ENCODE results near the gene SECISBP2L.

SECISBP2L gene

GRCh38 chr15:49046220-49047102 lies at the start of gene SECISBP2L:
SECISBP2L (minus strand) TSS chr15:49046446; CDS start chr15:49046299, 147 bp downstream.
- peak; percentile 91 for DNase-seq
- no peak for TF ChIP-seq CTCF (IDR thresholded peaks at IDR 0.05)
- Mint-ChIP-seq H3K4me3 (peak within 1 kb of the TSS; percentile 99), H3K27ac (peak within 1 kb of the TSS; percentile 99), H3K27me3 (ENCODE audit: low read depth, poor library complexity) (peaks cover 6% of the 10 kb centered on the region), H3K36me3 (ENCODE audit: low read depth) (peaks cover 11% of the 10 kb centered on the region), H3K4me1 (peaks cover 17% of the 10 kb centered on the region), H3K9me3 (peaks cover 19% of the 10 kb centered on the region)

DNA sequence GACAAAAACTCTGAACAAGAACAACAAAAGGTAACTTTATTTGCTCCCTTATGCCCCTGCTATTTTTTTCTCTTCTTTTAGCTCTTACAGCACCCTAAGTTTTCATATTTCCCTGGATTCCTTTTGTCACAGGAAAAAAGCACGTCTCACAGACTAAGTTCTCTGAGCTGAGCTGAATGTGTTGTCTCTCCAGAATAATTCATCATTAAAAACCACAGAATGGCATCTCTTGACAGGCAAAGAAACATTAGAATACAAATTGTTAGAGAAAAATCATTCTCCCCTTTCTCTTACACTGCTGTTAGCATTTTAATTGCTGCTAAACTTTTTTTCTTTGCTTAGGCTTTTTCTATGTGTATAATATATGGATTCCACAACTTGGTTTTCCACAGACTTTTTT lies 48.7 kb upstream of the SECISBP2L start:
- H3K9me3 Mint-ChIP-seq, result no peaks in the 10 kb centered on the region
- TF ChIP-seq CTCF (IDR thresholded peaks at IDR 0.05), result no peak
- DNase-seq, result no peak
- H3K27me3 Mint-ChIP-seq (ENCODE audit: low read depth, poor library complexity), result peaks cover 8% of the 10 kb centered on the region
- no peak overlapping the region for H3K4me3 Mint-ChIP-seq
- H3K27ac Mint-ChIP-seq, result no peak overlapping the region
- no peaks in the 10 kb centered on the region for H3K36me3 Mint-ChIP-seq (ENCODE audit: low read depth)
- no peaks in the 10 kb centered on the region for H3K4me1 Mint-ChIP-seq

DNA sequence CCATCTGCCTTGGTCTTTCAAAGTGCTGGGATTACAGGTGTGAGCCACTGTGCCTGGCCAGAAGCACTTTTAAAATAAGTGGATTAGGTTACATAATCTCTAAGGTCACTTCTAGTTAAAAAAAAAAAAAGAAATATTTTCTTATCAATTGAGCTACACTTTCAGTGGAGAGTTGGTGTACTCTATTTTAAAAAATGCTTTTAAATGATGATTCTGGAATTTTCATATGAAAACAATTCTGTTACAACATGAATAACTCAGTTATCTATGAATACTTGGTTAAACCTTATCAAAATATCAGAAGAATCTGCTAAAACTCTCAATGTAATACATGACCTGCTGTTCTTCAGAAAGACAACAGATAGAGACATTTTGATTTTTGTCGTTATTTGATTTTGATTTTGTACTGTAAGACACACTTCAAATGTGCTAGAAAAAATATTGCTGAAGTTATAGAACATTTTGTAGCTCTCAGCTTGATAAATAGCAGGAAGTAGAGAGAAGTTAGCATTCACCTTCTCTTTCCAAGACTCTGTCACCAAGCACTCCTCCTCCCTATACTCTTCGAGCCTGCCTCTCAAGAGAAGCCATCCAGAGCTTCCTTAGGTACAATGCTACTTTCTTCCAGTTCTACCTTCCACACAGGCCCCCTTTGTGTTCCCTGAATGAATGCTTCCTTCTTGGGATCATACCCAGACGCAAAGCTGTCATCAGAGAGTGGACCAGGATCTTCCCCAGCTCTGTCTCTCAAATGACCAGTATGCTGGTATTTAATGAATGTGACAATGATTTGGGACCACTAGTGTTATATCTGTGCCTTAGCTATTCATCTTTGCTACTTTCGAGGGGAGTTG lies 47.2 kb upstream of the SECISBP2L start:
- Mint-ChIP-seq H3K4me3 (no peak overlapping the region), H3K4me1 (no peaks in the 10 kb centered on the region), H3K36me3 (ENCODE audit: low read depth) (no peaks in the 10 kb centered on the region), H3K27ac (peak overlapping the region; percentile 53), H3K27me3 (ENCODE audit: low read depth, poor library complexity) (peaks cover 11% of the 10 kb centered on the region), H3K9me3 (no peaks in the 10 kb centered on the region)
- no peak for DNase-seq
- TF ChIP-seq CTCF (IDR thresholded peaks at IDR 0.05), result no peak

DNA sequence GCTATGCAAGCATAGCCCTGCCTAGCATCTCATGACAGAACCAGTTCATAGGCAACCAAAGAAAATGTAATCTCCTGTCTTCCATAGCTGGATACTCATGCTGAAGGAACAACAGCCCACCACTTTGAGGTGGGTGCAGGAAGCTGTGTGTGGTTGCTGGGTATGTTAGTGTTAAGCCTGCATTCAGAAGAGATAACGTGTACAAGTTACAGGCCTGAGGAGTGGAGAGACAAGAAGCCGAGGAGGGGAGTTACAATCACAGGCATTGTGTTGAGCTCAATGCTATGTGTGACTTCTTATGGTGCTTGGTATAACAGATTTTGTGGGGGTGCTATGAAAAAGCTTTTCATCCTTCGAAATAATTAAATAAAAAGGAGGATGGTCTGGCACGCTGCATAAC lies 42.8 kb upstream of the SECISBP2L start:
- TF ChIP-seq CTCF (IDR thresholded peaks at IDR 0.05), result no peak
- H3K27me3 Mint-ChIP-seq (ENCODE audit: low read depth, poor library complexity), result peaks cover 11% of the 10 kb centered on the region
- no peak for DNase-seq
- H3K36me3 Mint-ChIP-seq (ENCODE audit: low read depth), result no peaks in the 10 kb centered on the region
- no peak overlapping the region for H3K4me3 Mint-ChIP-seq
- no peaks in the 10 kb centered on the region for H3K4me1 Mint-ChIP-seq
- no peaks in the 10 kb centered on the region for H3K9me3 Mint-ChIP-seq
- H3K27ac Mint-ChIP-seq, result no peak overlapping the region

GRCh38 chr15:49085696-49086459 lies 39.6 kb upstream of the SECISBP2L start:
- Mint-ChIP-seq H3K4me3 (no peak overlapping the region), H3K27me3 (ENCODE audit: low read depth, poor library complexity) (peaks cover 8% of the 10 kb centered on the region), H3K27ac (no peak overlapping the region), H3K36me3 (ENCODE audit: low read depth) (no peaks in the 10 kb centered on the region), H3K4me1 (no peaks in the 10 kb centered on the region), H3K9me3 (no peaks in the 10 kb centered on the region)
- DNase-seq, result no peak
- no peak for TF ChIP-seq CTCF (IDR thresholded peaks at IDR 0.05)
